Lung (tissue), 16 donors: ENCODE data around the gene TEX14. TPM values are rescaled to one million over a fixed set of nuclear protein-coding genes. Genes with fewer than 3 reads are reported as not detected.

Source experiments
- ATAC-seq: fragments of 200-7000 bp; cut with Tn5 transposase; one replicate; pipeline ENCODE4 v1.9.1; 2020; ENCODE audit warnings: moderate number of reproducible peaks; ENCODE audit not compliant: insufficient read depth, low FRiP score
- DNase-seq, 3 donors: peaks; one replicate each; pipeline ENCODE4 v3.0.0-alpha.2; 2013 to 2017
- H3K27ac ChIP-seq, 2 donors: one replicate each; pipeline ENCODE4 v1.5.1; 2013; ENCODE audit warnings: mild to moderate bottlenecking in 2 of 2, moderate library complexity in 2 of 2, control low read depth in 1 of 2, inconsistent platforms in 1 of 2, low read depth in 1 of 2, low read length in 1 of 2
- H3K27me3 ChIP-seq, 3 donors: one replicate each; pipeline ENCODE4 v1.5.1; 2013; ENCODE audit warnings: low read length in 2 of 3; ENCODE audit not compliant: control insufficient read depth in 3 of 3, insufficient read depth in 3 of 3
- H3K36me3 ChIP-seq, 4 donors: one replicate each; pipeline ENCODE4 v1.5.1; 2013; ENCODE audit warnings: low read length in 4 of 4, mild to moderate bottlenecking in 1 of 4, moderate library complexity in 1 of 4; ENCODE audit not compliant: control insufficient read depth in 4 of 4, insufficient read depth in 4 of 4
- H3K4me1 ChIP-seq, 5 donors: one replicate each; pipeline ENCODE4 v1.5.1; 2013; ENCODE audit warnings: low read length in 5 of 5, mild to moderate bottlenecking in 2 of 5, moderate library complexity in 1 of 5; ENCODE audit not compliant: control insufficient read depth in 5 of 5, insufficient read depth in 5 of 5
- H3K4me3 ChIP-seq: one replicate; pipeline ENCODE4 v1.5.1; 2013; ENCODE audit warnings: mild to moderate bottlenecking, control low read depth, moderate library complexity
- H3K9ac ChIP-seq, 2 donors: one replicate each; pipeline ENCODE4 v1.5.1; 2013; ENCODE audit warnings: low read length in 2 of 2, control low read depth in 1 of 2; ENCODE audit not compliant: insufficient read depth in 1 of 2
- H3K9me3 ChIP-seq, 4 donors: one replicate each; pipeline ENCODE4 v1.5.1; 2013; ENCODE audit warnings: low read length in 3 of 4, mild to moderate bottlenecking in 1 of 4, moderate library complexity in 1 of 4; ENCODE audit not compliant: control insufficient read depth in 4 of 4, insufficient read depth in 3 of 4
- WGBS, 2 donors: extraction: QIAGEN DNeasy Blood & Tissue Kit; methylation state at CpG; one replicate each; pipeline ENCODE4 v1.1.7; 2013; 5-methylcytosine and 5-hydroxymethylcytosine counted together
- long read RNA-seq, 5 donors: transcript quantifications; one replicate each; lab custom pipeline, GENCODE V29; 2026
- polyA plus RNA-seq, 2 donors: library from polyadenylated mRNA; stranded (reverse); fragments of 200-250 nt; gene quantifications; one replicate each; pipeline ENCODE4 v1.2.1, GENCODE V29; 2013
- total RNA-seq, 2 donors: library from RNA; depleted of rRNA in 1 of 2; stranded (reverse); fragments of >200 nt in 1 of 2; gene quantifications; one replicate each; pipeline ENCODE4 v1.2.1, GENCODE V29; 2014 to 2021
- TF ChIP-seq, protein P1 (sequence below): IDR thresholded peaks from 2 replicates; pipeline ENCODE4 v1.5.1; 2012; ENCODE audit warnings: mild to moderate bottlenecking; ENCODE audit errors: control extremely low read depth, extremely low read depth
- donor health status: control.
- donor health status: control.
- donor health status: Bipolar disorder and iron deficiency.
- donor health status: healthy.
- donor health status: DM: yes; HTN: yes; CAD: no.

TEX14 gene
- total RNA-seq (under 1 TPM in 1 of 2 donors, not detected in 1; 0.74 TPM), polyA plus RNA-seq (1 to 10 TPM in 1 of 2 donors, under 1 TPM in 1; 0.13 to 1.5 TPM)
- long read RNA-seq, donor 1, result 0 reads
- long read RNA-seq, donor 2, result 0 reads
- long read RNA-seq, donor 3, result 0 reads
- long read RNA-seq, donor 4, result 0 reads
- long read RNA-seq, donor 5, result 0 reads

DNA sequence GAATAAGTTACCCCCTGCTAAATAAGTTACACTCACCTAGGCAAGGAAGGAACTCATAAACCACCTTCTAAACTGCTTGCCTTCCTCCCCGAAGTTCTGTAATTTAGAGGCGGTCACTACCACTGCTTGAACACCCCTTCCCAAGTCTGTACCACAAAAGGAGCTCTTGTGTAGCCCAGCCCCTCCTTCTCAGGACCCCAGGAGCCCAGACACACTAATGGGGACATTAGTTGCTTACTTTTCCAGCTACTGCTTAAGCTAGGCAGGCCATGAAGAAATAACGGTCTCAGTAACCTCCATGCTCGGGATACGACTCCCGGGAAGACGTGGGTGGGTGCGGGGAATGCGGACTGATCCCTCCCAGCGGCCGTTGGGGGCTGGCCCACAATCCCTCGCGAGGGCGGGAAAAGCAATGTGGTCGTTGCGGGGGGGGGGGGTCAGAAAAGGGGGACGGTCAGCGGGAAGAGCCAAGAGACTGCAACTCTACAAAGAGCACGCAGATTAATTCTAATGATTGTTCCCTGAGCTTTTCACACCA lies at the start of gene TEX14:
TSS of gene TEX14 (minus strand) at position 345 of the 538 bp plus-strand sequence. CDS start 40,044 bp downstream, outside the sequence.
- ATAC-seq (no peak), DNase-seq (peak in 1 of 3 donors; percentile 15)
- Histone ChIP-seq H3K9ac (peak within 1 kb of the TSS; percentile 85 to 91), H3K27me3 (no peaks in the 10 kb centered on the region), H3K4me1 (peaks cover 0 to 15% (median 8%) of the 10 kb centered on the region in 5 donors), H3K9me3 (peaks cover 0 to 3% (median 0%) of the 10 kb centered on the region in 4 donors), H3K36me3 (no peaks in the 10 kb centered on the region), H3K27ac (peak within 1 kb of the TSS; percentile 76 to 89), H3K4me3 (peak within 1 kb of the TSS; percentile 77)
- TF ChIP-seq, protein P1, sequence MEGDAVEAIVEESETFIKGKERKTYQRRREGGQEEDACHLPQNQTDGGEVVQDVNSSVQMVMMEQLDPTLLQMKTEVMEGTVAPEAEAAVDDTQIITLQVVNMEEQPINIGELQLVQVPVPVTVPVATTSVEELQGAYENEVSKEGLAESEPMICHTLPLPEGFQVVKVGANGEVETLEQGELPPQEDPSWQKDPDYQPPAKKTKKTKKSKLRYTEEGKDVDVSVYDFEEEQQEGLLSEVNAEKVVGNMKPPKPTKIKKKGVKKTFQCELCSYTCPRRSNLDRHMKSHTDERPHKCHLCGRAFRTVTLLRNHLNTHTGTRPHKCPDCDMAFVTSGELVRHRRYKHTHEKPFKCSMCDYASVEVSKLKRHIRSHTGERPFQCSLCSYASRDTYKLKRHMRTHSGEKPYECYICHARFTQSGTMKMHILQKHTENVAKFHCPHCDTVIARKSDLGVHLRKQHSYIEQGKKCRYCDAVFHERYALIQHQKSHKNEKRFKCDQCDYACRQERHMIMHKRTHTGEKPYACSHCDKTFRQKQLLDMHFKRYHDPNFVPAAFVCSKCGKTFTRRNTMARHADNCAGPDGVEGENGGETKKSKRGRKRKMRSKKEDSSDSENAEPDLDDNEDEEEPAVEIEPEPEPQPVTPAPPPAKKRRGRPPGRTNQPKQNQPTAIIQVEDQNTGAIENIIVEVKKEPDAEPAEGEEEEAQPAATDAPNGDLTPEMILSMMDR, result no peak
- WGBS, 2 donors, result 83 to 97% methylated on average over 15 to 19 of the region's 19 CpGs

GRCh38 chr17:58741121-58741625 lies 49.3 kb upstream of the TEX14 start:
- TF ChIP-seq, protein P1, result no peak
- no peak overlapping the region for H3K9ac ChIP-seq
- ATAC-seq (no peak), DNase-seq (no peak)
- H3K27ac ChIP-seq, result no peak overlapping the region
- H3K36me3 ChIP-seq, result no peaks in the 10 kb centered on the region
- no peaks in the 10 kb centered on the region for H3K9me3 ChIP-seq
- no peak overlapping the region for H3K4me3 ChIP-seq
- no peaks in the 10 kb centered on the region for H3K4me1 ChIP-seq
- no peaks in the 10 kb centered on the region for H3K27me3 ChIP-seq
- 79 to 81% methylated on average over 8 of the region's 8 CpGs for WGBS, 2 donors

DNA sequence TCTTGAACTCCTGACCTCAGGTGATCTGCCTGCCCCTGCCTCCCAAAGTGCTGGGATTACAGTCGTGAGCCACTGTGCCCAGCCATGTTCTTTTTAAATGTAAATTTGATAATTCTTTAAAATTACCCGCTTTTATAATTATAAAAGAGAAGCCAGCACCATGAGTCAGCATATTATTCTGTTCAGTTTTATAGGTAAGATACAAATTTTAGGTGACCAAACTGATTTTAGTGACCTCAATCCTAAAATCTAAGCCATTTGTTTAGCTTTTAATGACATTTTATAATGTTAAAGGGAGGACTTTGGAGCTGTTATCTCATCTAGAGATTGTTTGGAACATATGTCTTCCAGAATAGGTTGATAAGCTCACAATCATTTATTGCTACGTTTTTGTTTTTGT lies 43.0 kb upstream of the TEX14 start:
- Histone ChIP-seq H3K9ac (no peak overlapping the region), H3K27me3 (no peaks in the 10 kb centered on the region), H3K27ac (no peak overlapping the region), H3K36me3 (peaks cover 0 to 4% (median 2%) of the 10 kb centered on the region in 4 donors), H3K4me1 (no peaks in the 10 kb centered on the region), H3K4me3 (no peak overlapping the region), H3K9me3 (no peaks in the 10 kb centered on the region)
- ATAC-seq (no peak), DNase-seq (no peak)
- TF ChIP-seq, protein P1, result no peak
- 85 to 88% methylated on average over 3 of the region's 3 CpGs for WGBS, 2 donors
